Measurements from ENCODE around the gene HOXC13. TPM values are rescaled to one million over a fixed set of nuclear protein-coding genes. Genes with fewer than 3 reads are reported as not detected.

Gene HOXC13
- total RNA-seq, 2 donors from 2014 or later: not detected

DNA sequence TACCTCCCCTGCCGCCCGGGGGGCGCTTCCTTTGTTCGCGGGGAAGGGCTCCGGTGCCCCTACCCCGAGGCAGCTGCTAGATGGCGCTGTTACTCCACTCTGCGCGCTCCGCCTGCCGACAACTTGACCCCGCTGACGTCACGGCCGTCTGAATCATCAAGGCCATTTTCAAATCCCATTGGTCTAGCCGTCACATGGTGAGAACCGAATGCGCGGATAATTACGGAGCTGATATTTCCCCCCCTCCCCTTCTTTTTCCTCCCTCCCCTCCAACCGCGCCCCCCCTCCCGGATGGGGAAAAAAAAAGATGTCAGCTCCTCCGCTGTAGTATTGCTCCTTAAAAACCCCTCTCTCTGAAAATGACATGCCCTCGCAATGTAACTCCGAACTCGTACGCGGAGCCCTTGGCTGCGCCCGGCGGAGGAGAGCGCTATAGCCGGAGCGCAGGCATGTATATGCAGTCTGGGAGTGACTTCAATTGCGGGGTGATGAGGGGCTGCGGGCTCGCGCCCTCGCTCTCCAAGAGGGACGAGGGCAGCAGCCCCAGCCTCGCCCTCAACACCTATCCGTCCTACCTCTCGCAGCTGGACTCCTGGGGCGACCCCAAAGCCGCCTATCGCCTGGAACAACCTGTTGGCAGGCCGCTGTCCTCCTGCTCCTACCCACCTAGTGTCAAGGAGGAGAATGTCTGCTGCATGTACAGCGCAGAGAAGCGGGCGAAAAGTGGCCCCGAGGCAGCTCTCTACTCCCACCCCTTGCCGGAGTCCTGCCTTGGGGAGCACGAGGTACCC is 46.5 kb downstream of the HOXC13 start, which contains the start of gene HOXC10:
HOXC10 (plus strand) TSS at position 246 of the 791 bp plus-strand sequence; CDS start at position 360, 114 bp downstream.
- Mint-ChIP-seq H3K4me1 (peaks cover 12% of the 10 kb centered on the region), H3K27ac (no peak within 1 kb of the TSS), H3K9me3 (no peaks in the 10 kb centered on the region), H3K36me3 (ENCODE audit: low read depth) (peaks cover 22% of the 10 kb centered on the region), H3K4me3 (peak within 1 kb of the TSS; percentile 39), H3K27me3 (peaks cover 84% of the 10 kb centered on the region)
- ATAC-seq (replicated peaks): peak; percentile 89

DNA sequence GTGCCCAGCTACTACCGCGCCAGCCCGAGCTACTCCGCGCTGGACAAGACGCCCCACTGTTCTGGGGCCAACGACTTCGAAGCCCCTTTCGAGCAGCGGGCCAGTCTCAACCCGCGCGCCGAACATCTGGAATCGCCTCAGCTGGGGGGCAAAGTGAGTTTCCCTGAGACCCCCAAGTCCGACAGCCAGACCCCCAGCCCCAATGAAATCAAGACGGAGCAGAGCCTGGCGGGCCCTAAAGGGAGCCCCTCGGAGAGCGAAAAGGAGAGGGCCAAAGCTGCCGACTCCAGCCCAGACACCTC is 47.0 kb downstream of the HOXC13 start:
- Mint-ChIP-seq H3K9me3 (no peaks in the 10 kb centered on the region), H3K27me3 (peaks cover 84% of the 10 kb centered on the region), H3K4me3 (peak overlapping the region; percentile 39), H3K27ac (no peak overlapping the region), H3K4me1 (peaks cover 17% of the 10 kb centered on the region), H3K36me3 (ENCODE audit: low read depth) (peaks cover 23% of the 10 kb centered on the region)
- no peak for ATAC-seq (replicated peaks)

DNA sequence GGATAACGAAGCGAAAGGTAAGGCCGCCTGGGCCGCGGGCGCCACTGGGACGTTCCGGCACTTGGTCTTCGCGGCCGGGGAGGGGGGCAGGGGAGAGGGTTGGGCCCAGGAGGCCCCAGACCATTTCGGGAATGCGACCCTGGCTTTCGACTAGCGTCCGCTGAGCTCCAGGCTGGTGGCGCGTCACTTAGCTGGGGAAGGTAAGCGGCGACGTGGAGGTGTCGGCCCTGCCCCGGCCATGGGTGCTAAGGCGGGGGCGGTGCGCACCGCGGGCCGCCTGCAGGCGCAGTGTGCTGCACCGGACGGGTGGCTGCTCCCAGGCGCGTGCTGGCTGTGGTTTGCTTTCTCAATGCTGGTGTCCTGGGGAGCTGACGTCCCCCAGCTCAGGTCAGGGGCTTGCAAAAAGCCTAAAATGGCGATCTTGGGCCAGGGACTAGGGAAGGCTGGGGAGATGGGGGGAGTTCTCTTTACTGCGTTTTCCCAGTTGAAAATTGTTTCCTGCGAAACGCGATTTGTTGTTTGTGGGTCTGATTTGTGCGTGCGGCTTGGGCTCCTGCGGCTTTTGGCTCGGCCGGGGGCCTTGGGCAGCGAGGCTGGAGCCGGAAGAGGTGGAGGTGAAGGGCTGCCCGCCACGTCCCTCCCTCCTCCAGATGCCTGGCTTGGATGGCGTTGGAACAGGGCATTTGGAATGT is 47.5 kb downstream of the HOXC13 start:
- H3K27ac Mint-ChIP-seq: no peak overlapping the region
- no peaks in the 10 kb centered on the region for H3K9me3 Mint-ChIP-seq
- H3K4me1 Mint-ChIP-seq: peaks cover 17% of the 10 kb centered on the region
- peaks cover 84% of the 10 kb centered on the region for H3K27me3 Mint-ChIP-seq
- peak; percentile 18 for ATAC-seq (replicated peaks)
- H3K4me3 Mint-ChIP-seq: peak overlapping the region; percentile 39
- H3K36me3 Mint-ChIP-seq (ENCODE audit: low read depth): peaks cover 23% of the 10 kb centered on the region

DNA sequence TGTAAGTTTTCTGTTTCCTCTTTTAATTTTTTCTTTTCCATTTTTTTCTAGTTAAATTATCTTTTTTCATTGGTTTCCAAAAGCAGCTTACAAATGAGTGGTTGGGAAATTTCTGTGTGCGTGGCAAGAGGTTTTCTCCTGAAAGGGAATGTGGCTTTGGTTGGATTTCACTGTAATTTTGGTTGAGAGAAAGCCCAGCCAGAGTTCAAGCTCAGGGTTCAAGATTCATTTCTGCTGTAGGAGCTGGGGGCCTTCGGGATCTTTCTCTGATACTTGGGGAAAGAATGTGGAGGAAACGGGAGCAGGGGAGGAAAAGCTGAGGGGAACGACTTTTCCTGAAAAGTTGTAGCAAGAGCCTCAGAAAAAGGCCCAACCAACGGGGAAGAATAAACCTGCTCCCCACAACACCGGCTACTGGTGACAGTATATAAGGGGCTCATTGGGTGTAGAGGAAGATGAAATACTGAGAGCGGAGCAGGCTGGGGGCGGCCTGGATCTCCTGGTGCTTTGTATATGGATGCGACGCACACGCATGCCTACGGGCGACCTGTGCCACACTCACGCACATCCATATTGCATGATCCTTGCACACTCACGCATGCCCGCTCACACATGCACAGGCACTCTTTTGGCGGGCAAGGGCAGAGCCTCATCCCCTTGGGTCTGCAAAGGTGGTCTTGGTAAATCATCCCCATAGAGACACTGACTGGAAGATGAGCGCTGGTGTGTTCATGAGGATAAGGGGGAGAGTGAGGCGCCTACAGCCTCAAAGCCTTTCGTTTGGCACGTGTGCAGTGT is 48.3 kb downstream of the HOXC13 start:
- no peak overlapping the region for H3K4me3 Mint-ChIP-seq
- H3K4me1 Mint-ChIP-seq: peaks cover 17% of the 10 kb centered on the region

DNA sequence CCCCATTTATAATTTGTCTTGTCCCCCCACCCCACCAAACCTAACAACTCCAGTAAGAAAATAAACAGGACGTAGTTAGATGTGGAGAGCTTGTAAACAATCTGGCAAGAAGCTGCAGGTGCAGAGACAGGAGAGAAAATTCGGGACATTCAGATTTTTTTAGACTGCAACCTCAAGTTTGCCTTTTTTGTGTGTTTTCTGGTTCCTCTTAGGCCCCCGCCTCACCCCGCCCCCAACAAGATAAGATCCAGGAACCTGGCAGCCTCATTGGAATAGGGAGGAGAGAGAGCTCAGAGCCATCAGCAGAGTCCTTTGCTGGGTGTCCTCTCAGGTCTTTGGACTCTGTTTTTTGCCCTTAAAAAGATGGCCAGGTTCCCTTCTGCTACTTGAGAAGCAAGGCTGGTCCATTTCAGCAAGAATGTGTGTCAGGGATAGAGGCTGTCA is 49.2 kb downstream of the HOXC13 start:
- H3K27me3 Mint-ChIP-seq: peaks cover 79% of the 10 kb centered on the region
- no peak overlapping the region for H3K27ac Mint-ChIP-seq
- no peaks in the 10 kb centered on the region for H3K9me3 Mint-ChIP-seq
- H3K4me1 Mint-ChIP-seq: peaks cover 17% of the 10 kb centered on the region
- H3K36me3 Mint-ChIP-seq (ENCODE audit: low read depth): peaks cover 23% of the 10 kb centered on the region
- H3K4me3 Mint-ChIP-seq: no peak overlapping the region
- ATAC-seq (replicated peaks): no peak

More for the DNA sequence above, 48.3 kb downstream of the HOXC13 start:
- H3K27ac Mint-ChIP-seq: no peak overlapping the region
- ATAC-seq (replicated peaks): no peak
- H3K27me3 Mint-ChIP-seq: peaks cover 80% of the 10 kb centered on the region
- no peaks in the 10 kb centered on the region for H3K9me3 Mint-ChIP-seq
- peaks cover 23% of the 10 kb centered on the region for H3K36me3 Mint-ChIP-seq (ENCODE audit: low read depth)

DNA sequence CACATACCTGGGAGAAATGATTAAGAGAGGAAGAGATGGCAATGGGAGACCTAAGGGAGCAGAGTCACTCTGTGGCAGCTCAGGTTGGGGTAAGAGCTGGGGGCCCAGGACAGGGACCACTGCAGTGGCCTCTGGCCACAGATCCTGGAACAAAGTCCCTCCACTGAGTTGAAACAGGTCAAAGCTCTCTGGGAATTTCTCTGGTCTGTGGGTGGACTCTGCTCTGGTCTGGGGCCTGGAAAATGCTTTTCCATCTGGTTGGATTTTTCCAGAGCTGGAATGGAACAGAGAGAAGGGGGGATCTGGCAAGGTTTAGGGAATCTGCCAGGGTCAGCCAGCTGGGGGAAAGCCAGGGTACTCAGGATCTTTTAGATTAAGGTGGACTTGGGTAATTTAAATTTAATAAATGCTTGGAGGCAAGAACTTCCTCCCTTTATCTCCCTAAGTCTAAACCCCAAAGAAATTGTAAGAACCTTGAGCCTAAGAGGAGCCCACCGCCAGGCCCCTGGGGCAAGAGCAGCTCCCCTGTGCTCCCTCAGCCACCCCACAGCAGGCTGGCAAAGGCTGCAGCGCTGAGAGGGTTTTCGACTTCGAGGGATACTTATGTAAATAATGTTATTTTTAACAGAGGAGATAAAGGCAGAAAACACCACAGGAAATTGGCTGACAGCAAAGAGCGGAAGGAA is 50.1 kb downstream of the HOXC13 start:
- no peaks in the 10 kb centered on the region for H3K9me3 Mint-ChIP-seq
- no peak overlapping the region for H3K27ac Mint-ChIP-seq
- H3K36me3 Mint-ChIP-seq (ENCODE audit: low read depth): peaks cover 23% of the 10 kb centered on the region
- ATAC-seq (replicated peaks): no peak
- peaks cover 17% of the 10 kb centered on the region for H3K4me1 Mint-ChIP-seq
- H3K4me3 Mint-ChIP-seq: no peak overlapping the region
- H3K27me3 Mint-ChIP-seq: peaks cover 79% of the 10 kb centered on the region

DNA sequence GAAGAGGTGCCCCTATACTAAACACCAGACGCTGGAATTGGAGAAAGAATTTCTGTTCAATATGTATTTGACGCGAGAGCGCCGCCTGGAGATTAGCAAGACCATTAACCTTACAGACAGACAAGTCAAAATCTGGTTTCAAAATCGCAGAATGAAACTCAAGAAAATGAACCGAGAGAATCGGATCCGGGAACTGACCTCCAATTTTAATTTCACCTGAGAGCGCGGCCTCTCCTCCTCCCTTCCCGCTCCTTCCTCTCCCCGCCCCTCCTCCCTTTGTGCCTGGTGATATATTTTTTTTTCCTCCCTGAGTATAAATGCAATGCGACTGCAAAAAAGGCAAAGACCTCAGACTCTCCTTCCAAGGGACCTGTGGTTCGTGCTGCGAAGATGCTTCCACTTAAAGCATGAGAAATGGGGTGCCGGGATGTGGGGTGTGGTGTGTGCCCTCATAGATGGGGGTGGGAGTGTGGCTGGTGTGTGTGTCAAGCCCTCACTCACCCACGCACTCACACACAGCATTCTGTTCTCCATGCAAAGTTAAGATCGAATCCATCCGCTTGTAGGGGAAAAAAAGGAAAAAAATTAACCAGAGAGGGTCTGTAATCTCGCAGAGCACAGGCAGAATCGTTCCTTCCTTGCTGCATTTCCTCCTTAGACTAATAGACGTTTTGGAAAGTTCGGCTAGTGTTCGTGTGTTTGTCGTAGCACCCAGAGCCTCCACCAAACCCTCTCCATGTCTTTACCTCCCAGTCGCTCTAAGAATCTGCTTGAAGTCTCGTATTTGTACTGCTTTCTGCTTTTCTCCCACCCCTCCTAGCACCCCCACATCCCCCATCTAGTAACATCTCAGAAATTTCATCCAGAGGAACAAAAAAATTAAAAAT is 50.8 kb downstream of the HOXC13 start:
- ATAC-seq (replicated peaks): no peak
- H3K27ac Mint-ChIP-seq: no peak overlapping the region
- H3K9me3 Mint-ChIP-seq: no peaks in the 10 kb centered on the region
- peaks cover 28% of the 10 kb centered on the region for H3K36me3 Mint-ChIP-seq (ENCODE audit: low read depth)
- peaks cover 81% of the 10 kb centered on the region for H3K27me3 Mint-ChIP-seq
- peak overlapping the region; percentile 21 for H3K4me3 Mint-ChIP-seq
- peaks cover 17% of the 10 kb centered on the region for H3K4me1 Mint-ChIP-seq

DNA sequence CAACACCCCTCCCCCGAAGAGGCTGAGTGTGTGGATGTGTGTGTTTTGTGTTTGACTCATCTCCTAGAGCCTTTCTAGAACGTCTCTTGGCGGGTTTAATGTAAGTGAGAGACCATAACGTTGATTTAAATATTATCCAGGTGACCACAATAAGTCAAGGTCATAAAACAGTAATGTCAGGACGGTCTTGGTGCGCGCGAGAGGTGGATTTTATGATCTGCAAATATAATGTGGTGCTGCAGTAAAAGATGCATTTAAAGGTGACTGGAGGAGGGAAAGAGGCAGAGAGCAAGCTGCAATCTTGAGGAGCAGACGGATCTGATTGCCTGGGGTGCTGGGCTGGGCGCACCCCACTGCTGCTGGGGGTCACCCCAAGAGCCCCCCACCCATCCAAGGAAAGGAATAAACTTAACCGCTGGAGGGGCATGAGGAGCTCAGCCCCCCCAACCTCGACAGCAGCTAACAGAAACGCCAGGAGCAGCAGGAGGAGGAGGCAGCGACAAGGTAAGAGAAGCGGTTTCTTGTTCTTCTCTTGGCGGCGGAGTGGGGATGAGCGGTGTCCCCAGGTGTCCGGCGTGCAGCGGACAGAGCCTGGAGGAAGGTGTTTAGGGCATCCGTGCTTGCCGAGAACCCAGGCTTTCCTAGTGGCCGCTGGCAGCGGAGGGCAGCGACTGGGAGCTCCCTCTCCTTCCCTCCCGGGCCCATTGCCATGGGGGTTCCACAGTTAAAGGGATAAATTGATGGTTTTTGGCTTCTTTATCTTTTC is 51.9 kb downstream of the HOXC13 start:
- Mint-ChIP-seq H3K27me3 (peaks cover 82% of the 10 kb centered on the region), H3K36me3 (ENCODE audit: low read depth) (peaks cover 18% of the 10 kb centered on the region), H3K4me3 (no peak overlapping the region), H3K27ac (no peak overlapping the region), H3K4me1 (peaks cover 20% of the 10 kb centered on the region), H3K9me3 (no peaks in the 10 kb centered on the region)
- no peak for ATAC-seq (replicated peaks)

DNA sequence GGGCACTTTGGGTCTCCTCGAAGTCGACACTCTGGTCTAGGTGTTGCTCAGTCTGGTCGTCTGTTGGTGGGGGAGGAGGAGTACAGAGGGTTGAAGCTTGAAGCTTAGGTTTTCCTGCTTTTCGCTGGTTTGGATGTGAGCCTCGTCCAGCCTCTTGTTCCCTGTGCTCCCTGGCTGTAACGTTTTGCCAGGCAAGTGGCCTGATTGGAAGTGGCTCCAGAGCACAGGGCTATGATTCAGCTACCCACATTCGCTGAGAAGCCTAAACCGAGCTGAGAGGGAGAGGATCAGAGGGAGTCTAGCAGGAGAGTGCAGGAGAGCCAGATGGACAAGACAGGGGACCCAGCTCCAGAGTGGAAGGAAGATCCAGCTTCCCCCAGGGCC is 52.4 kb downstream of the HOXC13 start:
- H3K4me3 Mint-ChIP-seq: no peak overlapping the region
- H3K36me3 Mint-ChIP-seq (ENCODE audit: low read depth): peaks cover 15% of the 10 kb centered on the region
- no peaks in the 10 kb centered on the region for H3K9me3 Mint-ChIP-seq
- H3K27ac Mint-ChIP-seq: no peak overlapping the region
- ATAC-seq (replicated peaks): no peak
- peaks cover 20% of the 10 kb centered on the region for H3K4me1 Mint-ChIP-seq
- peaks cover 86% of the 10 kb centered on the region for H3K27me3 Mint-ChIP-seq

DNA sequence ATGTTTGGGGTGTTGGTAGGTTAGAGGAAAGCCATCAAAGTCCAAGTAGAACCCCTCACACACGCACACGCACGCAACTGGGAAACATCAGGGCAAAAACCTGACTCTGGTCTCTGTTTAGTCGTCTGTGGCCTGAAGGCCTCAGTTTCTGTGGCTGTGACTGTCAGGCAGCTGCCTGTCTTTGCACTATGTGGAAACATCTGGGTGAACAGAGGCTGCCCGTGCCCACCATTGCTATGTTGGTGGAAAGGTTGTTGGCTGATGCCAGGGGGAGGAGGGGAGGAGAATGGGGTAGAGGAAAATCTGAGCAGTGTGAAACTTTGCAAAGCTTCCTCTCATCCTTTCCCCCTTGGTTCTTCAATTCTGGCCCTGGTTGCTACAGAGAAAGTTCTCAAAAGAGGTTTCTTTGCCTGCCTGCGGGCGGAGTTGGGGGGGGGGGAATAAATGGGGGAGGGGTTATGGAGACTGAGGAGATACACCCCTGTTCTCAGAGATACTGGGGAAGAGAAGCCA is 53.8 kb downstream of the HOXC13 start:
- Mint-ChIP-seq H3K4me1 (peaks cover 22% of the 10 kb centered on the region), H3K36me3 (ENCODE audit: low read depth) (peaks cover 15% of the 10 kb centered on the region), H3K27ac (no peak overlapping the region), H3K27me3 (peaks cover 82% of the 10 kb centered on the region), H3K4me3 (no peak overlapping the region), H3K9me3 (no peaks in the 10 kb centered on the region)
- ATAC-seq (replicated peaks): no peak

DNA sequence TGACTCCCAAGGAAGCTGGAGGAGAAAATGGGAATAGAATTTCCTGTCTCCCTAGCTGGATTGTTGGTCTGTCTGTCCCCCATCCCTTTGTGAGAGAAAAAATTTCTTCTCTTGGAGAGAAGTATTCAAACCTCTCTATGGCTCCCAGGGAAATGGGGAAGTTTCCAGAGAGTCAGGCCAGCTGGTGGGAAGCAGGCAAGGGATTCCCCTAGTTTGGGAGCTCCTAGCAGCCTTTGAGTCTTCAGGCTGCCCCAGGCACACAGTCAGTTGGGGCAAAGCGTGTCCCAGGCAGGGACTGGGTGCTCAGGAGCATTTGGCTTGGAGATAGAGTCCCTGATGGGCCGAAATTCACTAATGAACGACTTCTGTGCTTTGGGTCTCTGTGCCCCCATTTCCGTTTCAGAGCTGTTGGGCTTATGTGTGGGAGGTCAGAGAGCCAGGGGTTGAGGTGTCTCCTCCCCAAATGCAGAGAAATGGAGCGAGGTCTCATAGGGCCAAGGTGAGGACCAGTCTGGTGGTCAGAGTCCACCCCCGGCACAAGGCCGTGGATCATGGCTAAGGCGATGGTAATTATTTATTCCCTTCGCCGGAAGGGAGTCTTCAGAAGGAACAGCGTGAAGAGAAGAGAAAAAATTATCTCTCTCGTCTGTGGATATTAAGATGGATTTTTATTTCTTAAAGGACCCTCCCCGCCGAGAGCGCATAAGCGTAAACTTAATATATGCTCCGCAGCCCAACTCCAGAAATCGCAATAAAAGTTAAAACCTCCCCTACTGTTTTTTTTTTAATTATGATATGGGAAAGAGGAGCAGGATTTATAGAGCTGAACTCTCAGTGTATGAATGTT is 54.8 kb downstream of the HOXC13 start:
- ATAC-seq (replicated peaks): no peak
- H3K4me1 Mint-ChIP-seq: peaks cover 25% of the 10 kb centered on the region
- peaks cover 15% of the 10 kb centered on the region for H3K36me3 Mint-ChIP-seq (ENCODE audit: low read depth)
- peak overlapping the region; percentile 52 for H3K4me3 Mint-ChIP-seq
- H3K9me3 Mint-ChIP-seq: no peaks in the 10 kb centered on the region
- no peak overlapping the region for H3K27ac Mint-ChIP-seq
- peaks cover 83% of the 10 kb centered on the region for H3K27me3 Mint-ChIP-seq

DNA sequence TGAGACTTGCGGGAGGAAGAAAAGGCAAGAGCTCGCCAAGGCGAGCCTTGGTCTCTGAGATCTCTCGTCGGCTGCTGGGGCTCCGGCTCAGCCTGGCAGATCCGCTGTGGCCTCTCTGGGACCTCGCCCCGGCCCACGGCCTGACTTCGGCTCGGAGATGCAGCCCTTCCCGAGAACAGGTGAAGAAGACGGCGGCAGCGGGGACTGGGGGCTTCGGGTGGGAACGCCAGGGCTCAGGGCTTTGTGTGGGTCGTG is 55.3 kb downstream of the HOXC13 start:
- Mint-ChIP-seq H3K4me3 (peak overlapping the region; percentile 52), H3K36me3 (ENCODE audit: low read depth) (peaks cover 15% of the 10 kb centered on the region), H3K9me3 (no peaks in the 10 kb centered on the region), H3K27ac (no peak overlapping the region), H3K27me3 (peaks cover 83% of the 10 kb centered on the region), H3K4me1 (peaks cover 23% of the 10 kb centered on the region)
- no peak for ATAC-seq (replicated peaks)
